SW 1271 (cell line): Measurements from ENCODE around the gene AGTRAP.
A peak's percentile ranks its signal among the peaks of the same experiment; 100 is the strongest.

Experiments
- DNase-seq, 2 experiments: peaks; one replicate each; lab custom pipeline; 2025; lab: John Stamatoyannopoulos, UW

Gene AGTRAP

DNA sequence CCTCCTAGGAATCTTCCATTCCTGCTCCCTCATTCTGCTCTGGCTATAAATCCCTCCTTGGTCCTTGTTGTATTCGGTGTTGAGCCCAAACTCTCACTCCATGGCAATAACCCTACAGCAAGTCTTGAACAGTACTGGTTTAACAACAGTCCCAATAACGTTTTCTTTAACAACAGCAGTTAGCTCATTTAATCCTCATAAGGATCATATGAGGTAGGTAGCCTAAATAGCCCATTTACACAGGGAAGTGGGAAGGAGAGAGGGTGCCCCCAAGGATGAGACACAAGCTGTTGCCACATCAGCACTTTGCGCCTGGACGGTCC lies 444 bp upstream of the AGTRAP start:
- DNase-seq = no peak

DNA sequence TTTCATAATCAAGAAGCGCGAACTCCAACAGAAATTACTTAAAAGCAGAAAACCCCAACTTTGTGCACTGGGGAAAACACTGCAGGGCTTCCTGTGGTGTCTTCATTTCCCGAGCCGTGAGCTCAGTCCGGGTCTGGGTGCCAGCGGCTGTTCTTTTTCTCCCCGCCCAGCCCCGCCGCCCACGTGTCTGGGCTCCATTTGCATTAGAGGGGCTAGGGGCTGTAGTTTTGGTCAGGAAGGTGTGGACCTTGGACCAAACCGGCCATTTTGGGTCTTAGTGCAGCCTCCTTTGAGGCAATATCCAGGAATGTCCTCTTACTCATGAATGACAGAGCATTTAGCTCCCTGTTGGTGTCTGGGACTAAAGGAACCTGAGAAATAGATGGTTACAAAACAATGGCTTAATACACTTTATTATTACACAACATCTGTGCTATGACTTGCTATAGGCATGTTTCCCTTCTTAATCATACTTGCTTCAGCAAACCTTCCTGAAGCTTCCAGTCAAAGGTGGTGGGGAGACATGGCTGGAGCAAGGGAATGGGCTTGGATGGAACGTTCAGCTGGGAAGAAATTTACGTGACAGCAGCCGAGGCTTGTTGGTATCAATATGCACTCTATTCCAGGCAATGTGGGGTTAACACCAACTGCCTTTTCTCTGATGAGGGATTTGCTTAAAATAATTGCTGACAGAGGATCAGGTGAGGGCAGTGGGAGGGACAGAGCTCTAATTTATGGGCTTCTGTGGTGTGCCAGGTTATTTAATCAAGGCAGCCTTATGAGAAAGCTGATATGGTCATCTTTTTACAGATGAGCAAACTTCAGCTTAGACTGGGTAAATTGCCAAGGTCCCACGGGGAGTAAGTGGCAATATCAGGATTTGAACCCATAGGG lies 1.1 kb downstream of the AGTRAP start:
- peak in 1 of 2 experiments; percentile 25 for DNase-seq

GRCh38 chr1:11738096-11738495 lies 2.2 kb downstream of the AGTRAP start:
- DNase-seq = no peak

DNA sequence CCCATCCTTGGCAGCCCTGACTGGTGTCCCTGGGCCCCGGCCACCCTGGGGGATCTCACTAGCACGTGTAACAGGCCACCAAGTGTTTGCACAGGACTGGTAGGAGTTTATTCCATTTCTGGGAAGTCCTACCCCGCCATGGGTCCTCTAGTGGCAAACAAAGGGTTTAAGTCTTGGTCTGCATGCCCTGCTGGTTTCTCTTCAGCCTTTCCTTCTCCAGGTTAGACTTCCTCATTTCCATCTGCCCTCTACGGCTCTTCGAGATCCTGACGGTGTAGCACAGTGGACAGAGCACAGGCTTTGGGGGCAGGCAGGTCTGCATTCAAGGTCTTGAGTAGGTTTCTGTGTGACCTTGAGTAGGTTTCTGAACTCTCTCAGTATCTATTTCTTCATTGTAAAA lies 2.8 kb downstream of the AGTRAP start:
- no peak for DNase-seq

GRCh38 chr1:11740258-11741192 lies 4.6 kb downstream of the AGTRAP start:
- DNase-seq = no peak

GRCh38 chr1:11741482-11741881 lies 5.5 kb downstream of the AGTRAP start:
- DNase-seq = no peak

GRCh38 chr1:11741919-11742558 lies 6.1 kb downstream of the AGTRAP start:
- no peak for DNase-seq

DNA sequence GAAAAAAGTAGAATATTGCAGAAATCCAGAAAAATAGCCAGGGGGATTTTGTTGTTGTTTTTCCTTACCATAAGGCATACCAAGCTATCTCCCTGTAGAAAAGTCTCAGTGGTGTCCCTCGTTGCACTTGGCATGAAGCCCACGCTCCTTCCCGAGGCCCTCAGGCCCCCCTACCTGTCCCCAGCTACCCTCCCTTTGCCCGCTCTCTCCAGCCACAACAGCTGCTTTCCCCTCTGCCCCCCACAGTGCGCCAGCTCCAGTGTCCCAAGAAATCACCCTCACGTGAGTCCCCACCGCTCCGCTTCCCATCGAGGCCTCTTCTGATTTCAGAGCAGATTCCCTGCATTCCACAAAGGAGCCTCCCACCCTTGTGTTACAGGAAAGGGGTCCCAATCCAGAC lies 8.4 kb downstream of the AGTRAP start:
- DNase-seq = no peak

GRCh38 chr1:11746092-11746491 lies 10.2 kb downstream of the AGTRAP start:
- no peak for DNase-seq

- no peak for DNase-seq
Measured at GRCh38 chr1:11746795-11747487, 11.0 kb downstream of the AGTRAP start.

DNA sequence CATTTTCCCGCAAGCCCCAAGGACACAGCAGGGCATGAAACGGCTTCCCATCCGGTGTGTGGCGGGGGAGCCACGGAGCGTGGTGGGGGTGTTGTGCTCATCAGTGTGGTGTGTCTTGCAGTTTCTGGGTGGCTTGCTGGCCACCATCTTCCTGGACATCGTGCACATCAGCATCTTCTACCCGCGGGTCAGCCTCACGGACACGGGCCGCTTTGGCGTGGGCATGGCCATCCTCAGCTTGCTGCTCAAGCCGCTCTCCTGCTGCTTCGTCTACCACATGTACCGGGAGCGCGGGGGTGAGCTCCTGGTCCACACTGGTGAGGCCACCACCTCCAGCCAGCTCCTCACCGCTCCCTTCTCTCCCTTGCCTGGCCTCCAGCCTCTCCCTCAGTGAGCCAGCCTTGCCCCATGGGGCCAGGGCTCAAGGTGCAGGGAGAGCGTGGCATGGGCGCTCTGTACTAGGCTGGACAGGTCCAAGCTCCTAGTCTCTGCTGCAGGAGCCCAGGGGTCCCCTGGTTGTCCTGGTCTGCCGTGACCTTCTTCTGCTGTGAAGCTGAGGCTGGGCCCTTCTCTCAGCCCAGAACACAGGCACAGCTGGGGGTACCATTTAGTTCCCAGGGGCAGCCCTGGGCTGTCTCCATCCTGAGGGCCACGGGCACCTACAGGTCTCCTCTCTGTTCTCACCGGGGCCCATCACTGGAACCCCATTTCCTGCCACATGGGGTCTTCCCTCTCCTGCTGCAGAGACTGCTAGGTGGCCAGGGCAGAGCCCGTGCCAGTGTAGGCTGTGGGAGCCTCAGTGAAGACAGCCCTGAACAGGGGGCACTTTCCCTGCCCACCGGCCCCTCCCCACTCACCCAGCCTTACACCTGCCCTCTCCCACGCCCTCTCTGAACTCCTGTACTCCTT lies 12.6 kb downstream of the AGTRAP start:
- no peak for DNase-seq

- peak in 1 of 2 experiments; percentile 12 for DNase-seq
Measured at GRCh38 chr1:11749203-11749689, 13.3 kb downstream of the AGTRAP start.

DNA sequence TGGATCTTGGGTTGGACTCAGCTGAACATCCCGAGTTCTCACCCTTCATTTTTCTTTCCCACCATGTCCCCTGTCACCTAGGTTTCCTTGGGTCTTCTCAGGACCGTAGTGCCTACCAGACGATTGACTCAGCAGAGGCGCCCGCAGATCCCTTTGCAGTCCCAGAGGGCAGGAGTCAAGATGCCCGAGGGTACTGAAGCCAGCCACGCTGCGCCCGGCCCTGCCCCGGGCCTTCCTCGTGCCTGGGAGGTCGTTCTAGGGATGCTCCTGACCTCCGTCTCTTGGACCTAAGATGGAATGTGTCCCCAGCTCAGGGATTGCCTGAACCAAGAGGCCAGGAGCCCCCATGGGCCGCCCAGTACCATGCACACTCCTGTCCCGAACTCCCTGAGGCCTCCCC lies 14.1 kb downstream of the AGTRAP start:
- no peak for DNase-seq

GRCh38 chr1:11751087-11751486 lies 15.2 kb downstream of the AGTRAP start:
- DNase-seq = no peak

DNA sequence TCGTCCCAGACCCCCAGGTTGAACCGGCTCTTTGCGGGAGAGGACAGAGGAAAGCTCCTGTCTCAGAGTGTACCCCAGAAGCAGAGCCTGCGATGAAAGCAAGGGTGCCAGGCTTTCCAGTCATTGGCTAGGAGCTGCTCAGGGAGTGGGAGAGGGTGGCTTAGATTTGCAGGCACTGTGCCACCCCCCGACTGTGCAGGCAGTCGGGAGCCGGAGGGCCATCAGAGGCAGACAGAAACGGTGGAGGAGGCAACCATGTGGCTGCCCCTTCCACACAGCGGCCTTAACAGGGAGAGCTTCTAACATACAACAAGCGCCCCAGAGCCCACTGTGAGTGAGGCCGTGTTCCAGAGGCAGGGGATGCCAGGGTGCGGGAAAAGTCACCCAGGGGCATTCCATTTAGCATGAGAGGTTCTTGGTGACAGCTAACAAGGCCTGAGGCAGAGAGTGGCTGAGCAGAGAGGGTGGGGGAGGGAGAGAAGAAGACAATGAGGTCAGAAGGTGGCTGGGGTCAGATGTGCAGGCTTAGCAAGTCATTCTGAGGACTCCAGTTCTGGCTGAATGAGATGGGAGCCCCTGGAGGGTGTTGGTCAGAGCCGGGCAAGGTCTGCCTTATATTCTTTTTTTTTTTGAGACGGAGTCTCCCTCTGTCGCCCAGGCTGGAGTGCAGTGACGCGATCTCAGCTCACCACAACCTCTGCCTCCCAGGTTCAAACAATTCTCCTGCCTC lies 16.6 kb downstream of the AGTRAP start:
- DNase-seq = no peak

DNA sequence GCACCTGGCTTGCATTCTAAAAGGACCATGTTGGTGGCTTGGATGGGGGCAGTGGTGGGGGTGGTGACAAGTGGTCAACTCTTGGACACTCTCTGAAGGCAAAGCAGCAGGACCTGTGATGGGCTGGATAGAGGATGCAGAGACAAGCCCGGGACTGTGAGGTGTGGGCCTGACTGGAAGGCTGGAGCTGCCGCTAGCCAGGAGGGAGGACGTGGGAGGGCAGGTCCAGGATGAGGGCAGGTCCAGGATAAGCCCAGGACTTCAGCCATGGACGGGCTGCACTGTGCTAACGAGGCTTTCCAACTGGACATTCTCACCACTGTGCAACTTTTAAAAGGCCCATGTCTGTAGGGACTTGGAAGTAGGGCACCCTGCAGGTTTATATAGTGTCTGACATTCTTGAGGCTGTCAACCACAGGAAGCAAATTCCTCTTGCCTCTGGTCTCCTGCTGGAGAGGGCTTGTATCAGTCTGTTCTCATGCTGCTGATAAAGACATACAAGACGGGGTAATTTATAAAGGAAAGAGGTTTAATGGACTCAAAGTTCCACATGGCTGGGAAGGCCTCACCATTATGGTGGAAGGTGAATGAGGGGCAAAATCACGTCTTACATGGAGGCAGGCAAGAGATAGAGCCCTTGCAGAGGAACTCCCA lies 17.7 kb downstream of the AGTRAP start:
- DNase-seq = peak in 1 of 2 experiments; percentile 6

- DNase-seq = no peak
Measured at GRCh38 chr1:11757047-11757446, 21.1 kb downstream of the AGTRAP start.

DNA sequence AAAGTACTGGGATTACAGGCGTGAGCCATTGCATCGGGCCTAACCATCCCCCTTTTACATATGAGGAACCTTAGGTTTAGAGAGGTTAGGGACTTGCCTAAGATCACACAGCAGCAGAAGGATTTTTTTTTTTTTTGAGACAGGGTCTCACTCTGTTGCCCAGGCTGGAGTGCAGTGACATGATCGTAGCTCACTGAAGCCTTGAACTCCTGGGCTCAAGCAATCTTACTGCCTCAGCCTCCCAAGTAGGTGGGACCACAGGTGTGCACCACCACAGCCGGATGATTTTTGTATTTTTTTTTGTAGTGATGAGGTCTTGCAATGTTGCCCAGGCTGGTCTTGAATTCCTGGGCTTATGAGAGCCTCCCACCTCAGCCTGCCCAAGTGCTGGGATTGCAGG lies 23.9 kb downstream of the AGTRAP start:
- DNase-seq = no peak

GRCh38 chr1:11761285-11761684 lies 25.3 kb downstream of the AGTRAP start:
- DNase-seq = no peak
